Loucy (cell line): Measurements from ENCODE around the gene XPC.

Source experiments
- CTCF ChIP-seq: fragments of 200-600 bp; sonication (generic); conservative IDR thresholded peaks from 2 replicates; pipeline ENCODE4 v1.5.1; 2014; ENCODE audit warnings: mild to moderate bottlenecking, antibody characterized with exemption, low read length
- EZH2phosphoT487 ChIP-seq: fragments of 200-600 bp; IDR thresholded peaks from 2 replicates; pipeline ENCODE4 v1.6.1; 2018; ENCODE audit warnings: antibody characterized with exemption, mild to moderate bottlenecking, moderate library complexity, borderline replicate concordance

GRCh38 chr3:14177580-14178246 is 688 bp downstream of the XPC start:
- TF ChIP-seq CTCF: no peak
- TF ChIP-seq EZH2phosphoT487: no peak
